Mucosa of stomach (tissue), 1 donor: ENCODE results near the gene SGPP2.
"Not testable (repeated sequence)": the region's sequence is repeated elsewhere in the genome, so short reads cannot be mapped to it uniquely, and the experiment has no call there.

ENCODE experiments used
- H3K27me3 ChIP-seq: one replicate; pipeline ENCODE4 v1.7.0; 2013; ENCODE audit warnings: mild to moderate bottlenecking, low read length; ENCODE audit not compliant: control insufficient read depth, insufficient read depth
- H3K36me3 ChIP-seq: one replicate; pipeline ENCODE4 v1.7.0; 2013; ENCODE audit warnings: low read length; ENCODE audit not compliant: control insufficient read depth, insufficient read depth
- H3K4me1 ChIP-seq: one replicate; pipeline ENCODE4 v1.7.0; 2013; ENCODE audit warnings: mild to moderate bottlenecking, low read length; ENCODE audit not compliant: control insufficient read depth, insufficient read depth
- H3K4me3 ChIP-seq: one replicate; pipeline ENCODE4 v1.7.0; 2013; ENCODE audit warnings: low read length
- H3K9ac ChIP-seq: one replicate; pipeline ENCODE4 v1.7.0; 2013; ENCODE audit warnings: mild to moderate bottlenecking, low read length, moderate library complexity
- H3K9me3 ChIP-seq: one replicate; pipeline ENCODE4 v1.7.0; 2013; ENCODE audit warnings: mild to moderate bottlenecking, low read length, moderate library complexity; ENCODE audit not compliant: control insufficient read depth
- donor health status: Pancreatic carcinoma.

Gene SGPP2

GRCh38 chr2:222433332-222434173 is 9.2 kb downstream of the SGPP2 start:
- Histone ChIP-seq H3K9me3 (no peaks in the 10 kb centered on the region), H3K4me3 (no peak overlapping the region), H3K27me3 (no peaks in the 10 kb centered on the region), H3K36me3 (no peaks in the 10 kb centered on the region), H3K9ac (peak overlapping the region; percentile 54), H3K4me1 (peaks cover 55% of the 10 kb centered on the region)

- Histone ChIP-seq H3K9me3 (no peaks in the 10 kb centered on the region), H3K4me1 (peaks cover 49% of the 10 kb centered on the region), H3K4me3 (no peak overlapping the region), H3K27me3 (no peaks in the 10 kb centered on the region), H3K36me3 (no peaks in the 10 kb centered on the region), H3K9ac (peak overlapping the region; percentile 42)
These were observed 9.9 kb downstream of the SGPP2 start for GRCh38 chr2:222434204-222434603.

GRCh38 chr2:222435400-222436039 is 11.2 kb downstream of the SGPP2 start:
- H3K4me3 ChIP-seq, H3K27me3 ChIP-seq, H3K9me3 ChIP-seq, H3K36me3 ChIP-seq, H3K9ac ChIP-seq: not testable (repeated sequence)
- peaks cover 53% of the 10 kb centered on the region for H3K4me1 ChIP-seq

- no peaks in the 10 kb centered on the region for H3K27me3 ChIP-seq
- no peaks in the 10 kb centered on the region for H3K36me3 ChIP-seq
- H3K4me1 ChIP-seq: peaks cover 58% of the 10 kb centered on the region
- H3K4me3 ChIP-seq: no peak overlapping the region
- no peaks in the 10 kb centered on the region for H3K9me3 ChIP-seq
- H3K9ac ChIP-seq: no peak overlapping the region
These were observed 11.7 kb downstream of the SGPP2 start for GRCh38 chr2:222436040-222436413.

- Histone ChIP-seq H3K27me3 (no peaks in the 10 kb centered on the region), H3K36me3 (no peaks in the 10 kb centered on the region), H3K4me1 (peaks cover 38% of the 10 kb centered on the region), H3K9ac (no peak overlapping the region), H3K4me3 (no peak overlapping the region), H3K9me3 (no peaks in the 10 kb centered on the region)
These were observed 15.3 kb downstream of the SGPP2 start for GRCh38 chr2:222439692-222440091.

GRCh38 chr2:222440673-222441422 is 16.5 kb downstream of the SGPP2 start:
- Histone ChIP-seq H3K27me3 (no peaks in the 10 kb centered on the region), H3K36me3 (no peaks in the 10 kb centered on the region), H3K9ac (no peak overlapping the region), H3K4me3 (no peak overlapping the region), H3K4me1 (peaks cover 32% of the 10 kb centered on the region), H3K9me3 (no peaks in the 10 kb centered on the region)

- no peaks in the 10 kb centered on the region for H3K9me3 ChIP-seq
- no peak overlapping the region for H3K4me3 ChIP-seq
- H3K36me3 ChIP-seq: no peaks in the 10 kb centered on the region
- H3K4me1 ChIP-seq: peaks cover 24% of the 10 kb centered on the region
- no peaks in the 10 kb centered on the region for H3K27me3 ChIP-seq
- H3K9ac ChIP-seq: no peak overlapping the region
These were observed 18.3 kb downstream of the SGPP2 start for GRCh38 chr2:222442665-222443064.

- no peak overlapping the region for H3K4me3 ChIP-seq
- no peaks in the 10 kb centered on the region for H3K36me3 ChIP-seq
- peaks cover 17% of the 10 kb centered on the region for H3K4me1 ChIP-seq
- no peak overlapping the region for H3K9ac ChIP-seq
- no peaks in the 10 kb centered on the region for H3K27me3 ChIP-seq
- no peaks in the 10 kb centered on the region for H3K9me3 ChIP-seq
These were observed 20.9 kb downstream of the SGPP2 start for GRCh38 chr2:222445227-222445626.

GRCh38 chr2:222447131-222447530 is 22.8 kb downstream of the SGPP2 start:
- H3K9ac ChIP-seq: no peak overlapping the region
- H3K27me3 ChIP-seq: no peaks in the 10 kb centered on the region
- no peak overlapping the region for H3K4me3 ChIP-seq
- H3K36me3 ChIP-seq: no peaks in the 10 kb centered on the region
- H3K9me3 ChIP-seq: no peaks in the 10 kb centered on the region
- peaks cover 8% of the 10 kb centered on the region for H3K4me1 ChIP-seq

GRCh38 chr2:222448748-222449181 is 24.4 kb downstream of the SGPP2 start:
- Histone ChIP-seq H3K9me3 (no peaks in the 10 kb centered on the region), H3K27me3 (no peaks in the 10 kb centered on the region), H3K4me1 (no peaks in the 10 kb centered on the region), H3K36me3 (no peaks in the 10 kb centered on the region), H3K9ac (no peak overlapping the region), H3K4me3 (no peak overlapping the region)

GRCh38 chr2:222450021-222450420 is 25.7 kb downstream of the SGPP2 start:
- H3K4me3 ChIP-seq: no peak overlapping the region
- no peak overlapping the region for H3K9ac ChIP-seq
- no peaks in the 10 kb centered on the region for H3K4me1 ChIP-seq
- no peaks in the 10 kb centered on the region for H3K9me3 ChIP-seq
- H3K36me3 ChIP-seq: no peaks in the 10 kb centered on the region
- H3K27me3 ChIP-seq: no peaks in the 10 kb centered on the region

- Histone ChIP-seq H3K4me3 (no peak overlapping the region), H3K9ac (no peak overlapping the region), H3K36me3 (no peaks in the 10 kb centered on the region), H3K27me3 (no peaks in the 10 kb centered on the region), H3K4me1 (no peaks in the 10 kb centered on the region), H3K9me3 (no peaks in the 10 kb centered on the region)
These were observed 26.9 kb downstream of the SGPP2 start for GRCh38 chr2:222451224-222451674.
